K562 (cell line): ENCODE data around the gene ITPR2. TPM values are rescaled to one million over a fixed set of nuclear protein-coding genes. Genes with fewer than 3 reads are reported as not detected.

Source experiments
- ATAC-seq: fragments of 200-7000 bp; cut with Tn5 transposase; 3 replicates; pipeline ENCODE4 v1.9.1; 2020; ENCODE audit warnings: moderate library complexity
- BruUV-seq: library from RNA; stranded (reverse); fragments of 400-500 nt; replicated peaks from 2 replicates; lab custom pipeline; 2021; lab: Mats Ljungman, UMichigan
- CTCF ChIA-PET: fragments of 300-600 bp; formaldehyde crosslinking; extraction: SDS; loops from one replicate; lab custom pipeline; 2021; ENCODE audit warnings: low intra/inter-chr PET ratio; lab: Yijun Ruan, JAX
- POLR2A ChIA-PET: fragments of 300-600, 350-650 bp; sonication (Branson Sonifier 250); formaldehyde crosslinking; extraction: SDS; loops from one replicate; lab custom pipeline; 2021; ENCODE audit warnings: antibody characterized with exemption, inconsistent platforms; lab: Yijun Ruan, JAX
- DNase-seq, 4 experiments: peaks; one replicate each; pipeline versions ENCODE4 v3.0.0 to v3.0.0-alpha.2; 2011 to 2018; ENCODE audit warnings: low spot score in 3 of 4, mixed read lengths in 3 of 4; ENCODE audit errors: extremely low read depth in 1 of 4
- FAIRE-seq: peaks from 2 replicates; lab custom pipeline; 2011; peaks lifted over from hg19 to GRCh38; lab: Jason Lieb, UNC
- H2AFZ ChIP-seq: 2 replicates; pipeline ENCODE4 v1.6.0; 2011; ENCODE audit warnings: low read depth, low read length, control low read depth, inconsistent platforms
- H3K27ac ChIP-seq: fragments of 200-600 bp; 3 replicates; pipeline ENCODE4 v1.8.0; 2011; ENCODE audit warnings: low read depth, mild to moderate bottlenecking, control low read depth, inconsistent platforms, low read length, moderate library complexity, mixed read lengths; ENCODE audit errors: extremely low read depth
- H3K27me3 ChIP-seq, 2 experiments: fragments of 300-600 bp in 1 of 2; 2 replicates in 1 of 2; 3 replicates in 1 of 2; pipeline versions ENCODE4 v1.6.0 to v1.8.0; 2011; ENCODE audit warnings: inconsistent platforms in 2 of 2, low read length in 2 of 2, mild to moderate bottlenecking in 1 of 2, mixed read lengths in 1 of 2, moderate library complexity in 1 of 2; ENCODE audit not compliant: control insufficient read depth in 2 of 2, insufficient read depth in 2 of 2
- H3K36me3 ChIP-seq: fragments of 300-600 bp; 3 replicates; pipeline ENCODE4 v1.8.0; 2011; ENCODE audit warnings: mild to moderate bottlenecking, low read length, inconsistent platforms; ENCODE audit not compliant: control insufficient read depth, insufficient read depth
- H3K4me1 ChIP-seq, 2 experiments: fragments of 200-600 bp in 1 of 2; replicated peaks in 1 of 2; 2 replicates in 1 of 2; 3 replicates in 1 of 2; pipeline versions ENCODE4 v1.5.1 to v1.8.0; 2011; ENCODE audit warnings: inconsistent platforms in 2 of 2, low read length in 2 of 2, mild to moderate bottlenecking in 1 of 2, mixed read lengths in 1 of 2, moderate library complexity in 1 of 2; ENCODE audit not compliant: control insufficient read depth in 2 of 2, insufficient read depth in 2 of 2
- H3K4me2 ChIP-seq: 2 replicates; pipeline ENCODE4 v1.6.1; 2011; ENCODE audit warnings: low read length, control low read depth, inconsistent platforms, mixed read lengths; ENCODE audit not compliant: insufficient read depth
- H3K4me3 ChIP-seq: fragments of 200-600 bp; sonication (generic), shearing (Covaris generic); 2 replicates; pipeline ENCODE4 v1.5.1; 2016; ENCODE audit warnings: control low read depth, inconsistent platforms
- H3K79me2 ChIP-seq: fragments of 200-600 bp; 3 replicates; pipeline ENCODE4 v1.8.0; 2011; ENCODE audit warnings: low read length, inconsistent platforms; ENCODE audit not compliant: control insufficient read depth, insufficient read depth
- H3K9ac ChIP-seq, 2 experiments: 2 replicates each; pipeline versions ENCODE4 v1.6.0 to v1.6.1; 2011; ENCODE audit warnings: low read depth in 2 of 2, low read length in 2 of 2, control low read depth in 1 of 2, inconsistent platforms in 1 of 2, mild to moderate bottlenecking in 1 of 2, mixed read lengths in 1 of 2; ENCODE audit not compliant: insufficient read depth in 1 of 2
- H3K9me1 ChIP-seq: one replicate; pipeline ENCODE4 v1.6.0; 2011; ENCODE audit warnings: inconsistent platforms, mild to moderate bottlenecking, low read length, moderate library complexity; ENCODE audit not compliant: control insufficient read depth, insufficient read depth
- H3K9me3 ChIP-seq: replicated peaks from 2 replicates; pipeline ENCODE4 v1.5.1; 2011; ENCODE audit warnings: low read depth, low read length, inconsistent platforms; ENCODE audit not compliant: control insufficient read depth, insufficient read depth
- H4K20me1 ChIP-seq: replicated peaks from 2 replicates; pipeline ENCODE4 v1.6.1; 2011; ENCODE audit warnings: low read length, inconsistent platforms, mixed read lengths; ENCODE audit not compliant: control insufficient read depth, insufficient read depth
- MCM5 ChIP-seq: fragments of 450-650 bp; IDR thresholded peaks from 2 replicates; pipeline ENCODE4 v1.6.1; 2016; ENCODE audit warnings: low read depth
- MYBL2 ChIP-seq, 2 experiments: fragments of 450-650 bp in 1 of 2; sonication (generic) in 1 of 2; formaldehyde crosslinking in 1 of 2; IDR thresholded peaks; 2 replicates each; pipeline versions ENCODE4 v1.6.1 to v1.8.1; 2017 to 2022; ENCODE audit warnings: borderline replicate concordance in 1 of 2, inconsistent platforms in 1 of 2, low read depth in 1 of 2, mild to moderate bottlenecking in 1 of 2, missing genetic modification reagents in 1 of 2, moderate library complexity in 1 of 2
- NFE2L1 ChIP-seq: fragments of 450-650 bp; IDR thresholded peaks from 2 replicates; pipeline ENCODE4 v1.6.1; 2016; ENCODE audit warnings: missing genetic modification characterization, low read depth, mild to moderate bottlenecking, missing compliant biosample characterization, moderate library complexity, borderline replicate concordance
- PTBP1 ChIP-seq: fragments of 200-400 bp; formaldehyde crosslinking; IDR thresholded peaks from 2 replicates; pipeline ENCODE4 v1.6.1; 2017; ENCODE audit warnings: low read depth, low read length
- SLC30A9 ChIP-seq: fragments of 250-450 bp; sonication (Bioruptor Pico); IDR thresholded peaks from 2 replicates; pipeline ENCODE4 v1.8.0; 2022; ENCODE audit warnings: mild to moderate bottlenecking, moderate library complexity
- U2AF2 ChIP-seq: fragments of 200-400 bp; formaldehyde crosslinking; optimal IDR thresholded peaks from 2 replicates; pipeline ENCODE3; 2017; ENCODE audit warnings: low read depth, mild to moderate bottlenecking, low read length
- ZNF311 ChIP-seq: fragments of 250-450 bp; sonication (Bioruptor Pico); IDR thresholded peaks from 2 replicates; pipeline ENCODE4 v1.4.0; 2020; ENCODE audit warnings: mild to moderate bottlenecking, moderate library complexity
- ZNF444 ChIP-seq: fragments of 250-450 bp; sonication (Bioruptor Pico); IDR thresholded peaks from 2 replicates; pipeline ENCODE4 v1.4.0; 2020; ENCODE audit warnings: mild to moderate bottlenecking, moderate library complexity
- ZNF586 ChIP-seq: fragments of 450-650 bp; formaldehyde crosslinking; conservative IDR thresholded peaks from 2 replicates; pipeline ENCODE4 v1.4.0; 2020; ENCODE audit warnings: mild to moderate bottlenecking, moderate library complexity
- WGBS: fragments of 100-300 bp; shearing (Covaris generic); methylation state at CpG from one replicate; pipeline ENCODE4 v1.1.6; 2016; ENCODE audit warnings: low coverage, mixed read lengths; ENCODE audit not compliant: insufficient coverage; ENCODE audit errors: missing lambda C conversion rate; 5-methylcytosine and 5-hydroxymethylcytosine counted together
- in situ Hi-C: fragments of 300-500 bp; cut with MboI; formaldehyde crosslinking; loops from 4 replicates; pipeline ENCODE4 v1.15.0; 2018; ENCODE audit warnings: inconsistent platforms, mixed read lengths
- intact Hi-C: fragments of 100-400 bp; cut with micrococcal nuclease; formaldehyde crosslinking; loops from 2 replicates; pipeline ENCODE4 v1.14.2; 2022
- polyA plus RNA-seq, 8 experiments: library from polyadenylated mRNA; depleted of rRNA in 4 of 8; stranded (reverse) in 5 of 8; unstranded in 3 of 8; fragments of >200 nt; fragmentation: Nextera tagmentation in 2 of 8; fragmentation: Illumina TruSeq in 1 of 8; extraction: Ambion mirVana in 2 of 8; extraction: Trizol in 1 of 8; gene quantifications; 2 replicates each; pipeline versions ENCODE4 v1.2.1 to v1.2.3, GENCODE V29; 2011 to 2014; ENCODE audit warnings: inconsistent platforms in 1 of 8, missing spikeins in 1 of 8
- total RNA-seq, 7 experiments: library from RNA; depleted of rRNA in 6 of 7; stranded (reverse); fragments of >200 nt in 6 of 7; fragmentation: Illumina TruSeq in 2 of 7; extraction: Trizol in 2 of 7; gene quantifications; 2 replicates each; pipeline versions ENCODE4 v1.2.1 to v1.2.3, GENCODE V29; 2011 to 2021; ENCODE audit warnings: low replicate concordance in 1 of 7
- TF ChIP-seq, protein P1 (sequence below): sonication (generic); formaldehyde crosslinking; IDR thresholded peaks from 2 replicates; pipeline ENCODE4 v1.8.0; 2022; ENCODE audit warnings: mild to moderate bottlenecking, missing genetic modification reagents
- TF ChIP-seq, protein P2 (sequence below), 2 experiments: fragments of 450-650 bp in 1 of 2; sonication (generic) in 1 of 2; formaldehyde crosslinking in 1 of 2; IDR thresholded peaks in 1 of 2; conservative IDR thresholded peaks in 1 of 2; 2 replicates each; pipeline versions ENCODE4 v1.6.1 to v1.8.1; 2016 to 2023; ENCODE audit warnings: mild to moderate bottlenecking in 2 of 2, moderate library complexity in 2 of 2, inconsistent platforms in 1 of 2, missing genetic modification reagents in 1 of 2
- TF ChIP-seq, protein P3 (sequence below): sonication (generic); formaldehyde crosslinking; IDR thresholded peaks from 2 replicates; pipeline ENCODE4 v1.8.0; 2022; ENCODE audit warnings: missing genetic modification reagents, mild to moderate bottlenecking, moderate library complexity, borderline replicate concordance

Gene ITPR2
- total and polyA plus RNA-seq, 9 of the 15 experiments (the other 6 are each of a cell fraction or from before 2014, with no cell fraction given) = 0.21 to 3.3 (median 0.95) TPM

DNA sequence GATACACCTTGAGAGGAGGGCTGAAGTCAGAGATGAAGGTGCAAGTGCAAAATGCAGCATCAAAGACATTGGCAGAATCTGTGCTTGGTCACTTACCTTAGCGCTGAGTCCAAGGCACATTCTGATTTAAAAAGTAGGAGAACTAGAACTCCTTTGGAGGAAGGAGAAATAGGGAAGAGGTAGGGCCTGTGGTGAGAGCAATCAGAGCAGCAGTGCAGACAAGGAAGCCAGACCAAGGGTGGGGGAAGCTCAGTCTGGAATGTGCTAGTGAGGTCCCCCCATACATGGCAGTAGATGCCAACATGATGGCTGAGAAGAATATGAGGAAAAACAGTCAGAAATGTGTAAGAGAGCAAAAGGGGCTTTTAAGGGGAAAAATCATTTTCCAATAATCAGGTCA lies 431.1 kb downstream of the ITPR2 start:
- ATAC-seq (no peak), FAIRE-seq (no peak)
- Histone ChIP-seq H3K4me1 (no peaks in the 10 kb centered on the region), H4K20me1 (no peaks in the 10 kb centered on the region), H3K9me3 (no peaks in the 10 kb centered on the region), H2AFZ (no peak overlapping the region), H3K4me3 (no peak overlapping the region), H3K4me2 (no peak overlapping the region), H3K9me1 (no peaks in the 10 kb centered on the region), H3K27ac (no peak overlapping the region), H3K27me3 (peaks cover 2 to 8% of the 10 kb centered on the region in 2 experiments; a peak in 2 of 5 replicates), H3K36me3 (no peaks in the 10 kb centered on the region), H3K9ac (no peak overlapping the region), H3K79me2 (no peaks in the 10 kb centered on the region)
- intact Hi-C loops = no loop called here
- 0% methylated on average over 1 of the region's 1 CpG for WGBS
- CTCF ChIA-PET = no interaction called here
- in situ Hi-C loops = no loop called here
- BruUV-seq = no TSS peak
- no peak for TF ChIP-seq ZNF444 (CRISPR knock-in tag)
- TF ChIP-seq, protein P1, sequence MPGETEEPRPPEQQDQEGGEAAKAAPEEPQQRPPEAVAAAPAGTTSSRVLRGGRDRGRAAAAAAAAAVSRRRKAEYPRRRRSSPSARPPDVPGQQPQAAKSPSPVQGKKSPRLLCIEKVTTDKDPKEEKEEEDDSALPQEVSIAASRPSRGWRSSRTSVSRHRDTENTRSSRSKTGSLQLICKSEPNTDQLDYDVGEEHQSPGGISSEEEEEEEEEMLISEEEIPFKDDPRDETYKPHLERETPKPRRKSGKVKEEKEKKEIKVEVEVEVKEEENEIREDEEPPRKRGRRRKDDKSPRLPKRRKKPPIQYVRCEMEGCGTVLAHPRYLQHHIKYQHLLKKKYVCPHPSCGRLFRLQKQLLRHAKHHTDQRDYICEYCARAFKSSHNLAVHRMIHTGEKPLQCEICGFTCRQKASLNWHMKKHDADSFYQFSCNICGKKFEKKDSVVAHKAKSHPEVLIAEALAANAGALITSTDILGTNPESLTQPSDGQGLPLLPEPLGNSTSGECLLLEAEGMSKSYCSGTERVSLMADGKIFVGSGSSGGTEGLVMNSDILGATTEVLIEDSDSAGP (CRISPR knock-in tag) = no peak
- TF ChIP-seq, all 486 proteins: peak for 0
- POLR2A ChIA-PET = no interaction called here
- no peak for DNase-seq

DNA sequence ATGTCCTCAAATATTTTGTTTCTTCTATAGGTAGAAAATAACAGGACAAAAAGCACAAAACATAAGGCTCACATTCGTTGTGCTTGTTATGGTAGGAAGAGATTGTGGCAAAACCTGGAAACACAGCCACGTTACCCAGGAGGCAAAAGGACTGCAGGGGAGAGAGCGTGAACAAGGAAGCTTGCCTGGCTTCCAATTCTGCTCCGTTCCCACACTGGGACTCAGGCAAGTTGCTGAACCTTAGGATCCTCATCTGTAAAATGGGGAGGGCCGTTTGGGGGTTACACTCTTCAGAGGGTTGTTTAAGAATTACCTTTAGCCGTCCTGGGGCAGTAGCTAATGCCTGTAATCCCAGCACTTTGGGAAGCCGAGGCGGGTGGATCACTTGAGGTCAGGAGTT lies 432.4 kb downstream of the ITPR2 start:
- ChIA-PET CTCF (no interaction called here), POLR2A (interaction anchor here (0.5 kb wide), 1 partner anchor 154 kb away, joined by 4 read pairs; no protein-coding TSS in a partner anchor)
- intact Hi-C loops (no loop called here), in situ Hi-C loops (no loop called here)
- H4K20me1 ChIP-seq = no peaks in the 10 kb centered on the region
- H3K4me2 ChIP-seq = no peak overlapping the region
- H3K4me1 ChIP-seq = no peaks in the 10 kb centered on the region
- H3K27me3 ChIP-seq = peaks cover 2 to 8% of the 10 kb centered on the region in 2 experiments; a peak in 2 of 5 replicates
- H3K9me3 ChIP-seq = no peaks in the 10 kb centered on the region
- 1% methylated on average over 8 of the region's 8 CpGs for WGBS
- FAIRE-seq (no peak), DNase-seq (no peak), ATAC-seq (no peak)
- no peak overlapping the region for H3K4me3 ChIP-seq
- no TSS peak for BruUV-seq
- H3K9me1 ChIP-seq = no peaks in the 10 kb centered on the region
- H3K9ac ChIP-seq = no peak overlapping the region
- no peaks in the 10 kb centered on the region for H3K36me3 ChIP-seq
- no peak overlapping the region for H2AFZ ChIP-seq
- no peaks in the 10 kb centered on the region for H3K79me2 ChIP-seq
- H3K27ac ChIP-seq = no peak overlapping the region
- no peak for TF ChIP-seq MCM5
- TF ChIP-seq MYBL2 (IDR thresholded peaks at IDR 0.05; ENCODE audit: low read depth) = no peak
- TF ChIP-seq MYBL2 (CRISPR knock-in tag; IDR thresholded peaks at IDR 0.05; ENCODE audit: borderline replicate concordance) = no peak
- no peak for TF ChIP-seq PTBP1
- no peak for TF ChIP-seq U2AF2
- TF ChIP-seq, protein P2, sequence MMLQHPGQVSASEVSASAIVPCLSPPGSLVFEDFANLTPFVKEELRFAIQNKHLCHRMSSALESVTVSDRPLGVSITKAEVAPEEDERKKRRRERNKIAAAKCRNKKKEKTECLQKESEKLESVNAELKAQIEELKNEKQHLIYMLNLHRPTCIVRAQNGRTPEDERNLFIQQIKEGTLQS (IDR thresholded peaks at IDR 0.05) = no peak
- TF ChIP-seq, protein P2 (CRISPR knock-in tag; conservative IDR thresholded peaks at IDR 0.05) = no peak
- TF ChIP-seq SLC30A9 = no peak
- no peak for TF ChIP-seq ZNF311 (CRISPR knock-in tag)
- TF ChIP-seq ZNF586 (CRISPR knock-in tag) = no peak
- no peak for TF ChIP-seq NFE2L1
- TF ChIP-seq, protein P3, sequence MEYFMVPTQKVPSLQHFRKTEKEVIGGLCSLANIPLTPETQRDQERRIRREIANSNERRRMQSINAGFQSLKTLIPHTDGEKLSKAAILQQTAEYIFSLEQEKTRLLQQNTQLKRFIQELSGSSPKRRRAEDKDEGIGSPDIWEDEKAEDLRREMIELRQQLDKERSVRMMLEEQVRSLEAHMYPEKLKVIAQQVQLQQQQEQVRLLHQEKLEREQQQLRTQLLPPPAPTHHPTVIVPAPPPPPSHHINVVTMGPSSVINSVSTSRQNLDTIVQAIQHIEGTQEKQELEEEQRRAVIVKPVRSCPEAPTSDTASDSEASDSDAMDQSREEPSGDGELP (CRISPR knock-in tag) = no peak
